Keratinocyte (primary cell): ENCODE measurements around the gene IGFN1.

Source experiments
- CTCF ChIP-seq, 3 experiments: IDR thresholded peaks in 1 of 3; conservative IDR thresholded peaks in 1 of 3; optimal IDR thresholded peaks in 1 of 3; 2 replicates in 2 of 3; 3 replicates in 1 of 3; pipeline versions ENCODE3 to v1.5.1; 2011; ENCODE audit warnings: low read length in 3 of 3, mild to moderate bottlenecking in 3 of 3, moderate library complexity in 2 of 3, control low read depth in 1 of 3, inconsistent platforms in 1 of 3; ENCODE audit not compliant: insufficient read depth in 2 of 3; ENCODE audit errors: extremely low read depth in 1 of 3
- EZH2 ChIP-seq: IDR thresholded peaks from one replicate; pipeline ENCODE4 v1.6.1; 2012; ENCODE audit warnings: inconsistent platforms, mild to moderate bottlenecking, low read length, moderate library complexity

GRCh38 chr1:201259476-201260235, 69.0 kb downstream of the IGFN1 start:
- TF ChIP-seq CTCF (optimal IDR thresholded peaks at IDR 0.05 in 1 of 3, IDR thresholded peaks at IDR 0.05 in 1 of 3, conservative IDR thresholded peaks at IDR 0.05 in 1 of 3; ENCODE audit: extremely low read depth in 1 of 3, insufficient read depth in 2 of 3, low read length in 3 of 3), result peak; percentile 4 to 24 (median 18)
- TF ChIP-seq EZH2, result no peak
